Bronchial epithelial cell (primary cell): ENCODE data around the gene COX19. TPM values are rescaled to one million over a fixed set of nuclear protein-coding genes. Genes with fewer than 3 reads are reported as not detected.

Experiments
- DNase-seq: peaks from one replicate; pipeline ENCODE4 v3.0.0-alpha.2; 2010; ENCODE audit warnings: low read depth
- FAIRE-seq: peaks from 2 replicates; lab custom pipeline; 2011; peaks lifted over from hg19 to GRCh38; lab: Jason Lieb, UNC
- H3K27me3 ChIP-seq: 2 replicates; pipeline ENCODE4 v1.5.1; 2011; ENCODE audit warnings: low read length; ENCODE audit not compliant: control insufficient read depth, insufficient read depth
- H3K36me3 ChIP-seq: 2 replicates; pipeline ENCODE4 v1.5.1; 2011; ENCODE audit warnings: low read length; ENCODE audit not compliant: control insufficient read depth, insufficient read depth
- H3K4me3 ChIP-seq: 2 replicates; pipeline ENCODE4 v1.5.1; 2011; ENCODE audit warnings: mild to moderate bottlenecking, low read depth, low read length, control low read depth
- total RNA-seq: library from RNA; depleted of rRNA; stranded (reverse); fragments of >200 nt; gene quantifications from 2 replicates; pipeline ENCODE4 v1.2.1, GENCODE V29; 2014
- TF ChIP-seq, protein P1 (sequence below): IDR thresholded peaks from 2 replicates; pipeline ENCODE4 v1.5.1; 2011; ENCODE audit warnings: mild to moderate bottlenecking, moderate library complexity, low read length, control low read depth, inconsistent platforms; ENCODE audit not compliant: insufficient read depth, severe bottlenecking

The COX19 gene
- total RNA-seq, 1 donor from 2014 or later = 12.9 TPM

DNA sequence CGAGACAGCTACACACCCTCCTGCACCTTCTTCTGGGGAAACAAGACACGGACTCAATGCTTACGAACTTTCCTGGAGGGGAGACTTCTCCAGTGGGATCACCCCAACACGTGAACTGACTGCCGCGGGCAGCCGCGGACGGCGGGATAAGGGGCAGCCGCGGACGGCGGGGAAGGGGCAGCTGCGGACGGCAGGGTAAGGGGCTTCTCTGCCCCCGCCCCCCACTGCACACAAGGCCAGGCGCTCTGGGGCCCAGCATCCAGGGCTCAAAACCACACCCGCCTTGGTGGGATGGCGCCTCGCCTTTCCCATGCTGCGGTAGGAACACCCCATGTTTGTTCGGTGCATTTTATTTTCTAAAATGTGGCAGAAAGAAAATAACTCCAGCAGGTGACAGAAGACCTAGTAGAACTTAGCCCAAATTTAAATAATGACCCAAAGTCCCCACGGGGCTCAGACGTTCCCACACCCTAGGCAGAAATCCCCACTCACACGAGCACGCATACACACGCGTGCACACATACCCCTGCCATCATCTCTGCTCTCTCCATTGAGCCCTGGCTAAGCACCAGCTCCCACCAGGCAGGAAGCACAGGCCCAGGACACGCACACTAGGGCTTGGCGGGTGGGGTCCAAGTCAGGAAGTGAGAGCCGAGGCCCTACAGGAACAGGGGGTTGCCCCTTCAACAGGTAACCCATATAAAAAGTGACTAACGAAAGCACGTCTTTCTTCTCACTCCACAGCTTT, 42.4 kb upstream of the COX19 start:
- no peaks in the 10 kb centered on the region for H3K27me3 ChIP-seq
- no peak overlapping the region for H3K4me3 ChIP-seq
- DNase-seq (no peak), FAIRE-seq (no peak)
- TF ChIP-seq, protein P1, sequence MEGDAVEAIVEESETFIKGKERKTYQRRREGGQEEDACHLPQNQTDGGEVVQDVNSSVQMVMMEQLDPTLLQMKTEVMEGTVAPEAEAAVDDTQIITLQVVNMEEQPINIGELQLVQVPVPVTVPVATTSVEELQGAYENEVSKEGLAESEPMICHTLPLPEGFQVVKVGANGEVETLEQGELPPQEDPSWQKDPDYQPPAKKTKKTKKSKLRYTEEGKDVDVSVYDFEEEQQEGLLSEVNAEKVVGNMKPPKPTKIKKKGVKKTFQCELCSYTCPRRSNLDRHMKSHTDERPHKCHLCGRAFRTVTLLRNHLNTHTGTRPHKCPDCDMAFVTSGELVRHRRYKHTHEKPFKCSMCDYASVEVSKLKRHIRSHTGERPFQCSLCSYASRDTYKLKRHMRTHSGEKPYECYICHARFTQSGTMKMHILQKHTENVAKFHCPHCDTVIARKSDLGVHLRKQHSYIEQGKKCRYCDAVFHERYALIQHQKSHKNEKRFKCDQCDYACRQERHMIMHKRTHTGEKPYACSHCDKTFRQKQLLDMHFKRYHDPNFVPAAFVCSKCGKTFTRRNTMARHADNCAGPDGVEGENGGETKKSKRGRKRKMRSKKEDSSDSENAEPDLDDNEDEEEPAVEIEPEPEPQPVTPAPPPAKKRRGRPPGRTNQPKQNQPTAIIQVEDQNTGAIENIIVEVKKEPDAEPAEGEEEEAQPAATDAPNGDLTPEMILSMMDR = no peak
- H3K36me3 ChIP-seq = peaks cover 10% of the 10 kb centered on the region

DNA sequence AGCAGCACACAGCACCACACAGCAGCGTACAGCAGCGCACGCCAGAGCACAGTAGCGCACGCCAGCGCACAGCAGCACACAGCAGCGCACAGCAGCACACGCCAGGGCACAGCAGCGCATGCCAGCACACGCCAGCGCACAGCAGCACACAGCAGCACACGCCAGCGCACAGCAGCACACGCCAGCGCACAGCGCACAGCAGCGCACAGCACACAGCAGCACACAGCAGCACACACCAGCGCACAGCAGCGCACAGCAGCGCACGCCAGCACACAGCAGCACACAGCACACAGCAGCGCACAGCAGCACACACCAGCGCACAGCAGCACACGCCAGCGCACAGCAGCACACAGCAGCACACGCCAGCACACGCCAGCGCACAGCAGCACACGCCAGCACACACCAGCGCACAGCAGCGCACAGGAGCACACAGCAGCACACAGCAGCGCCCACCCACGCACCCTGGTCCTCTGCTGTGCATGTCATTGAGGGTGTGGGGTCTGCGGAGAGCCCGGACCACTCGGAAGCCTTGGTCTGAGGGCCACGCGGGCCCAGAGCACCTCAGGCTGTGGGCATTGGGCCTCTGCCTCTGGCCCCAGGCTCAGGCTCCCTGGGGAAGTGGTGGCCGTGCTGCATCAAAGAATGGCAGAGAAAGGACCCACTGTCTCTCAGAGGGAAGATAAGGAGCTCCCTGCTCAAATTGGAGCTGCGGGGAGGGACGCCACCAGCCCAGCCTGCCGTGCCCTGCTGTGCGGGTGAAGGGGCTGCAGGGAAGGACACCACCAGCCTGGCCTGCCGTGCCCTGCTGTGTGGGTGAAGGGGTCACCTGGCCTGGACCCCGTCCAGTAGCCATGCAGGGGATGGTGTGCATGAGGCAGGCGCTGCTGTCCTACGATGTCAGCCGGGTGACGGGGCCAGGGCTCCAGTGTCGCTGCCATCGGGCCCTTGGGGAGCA, 41.5 kb upstream of the COX19 start:
- TF ChIP-seq, protein P1 = no peak
- Histone ChIP-seq H3K36me3 (peaks cover 10% of the 10 kb centered on the region), H3K27me3 (no peaks in the 10 kb centered on the region), H3K4me3 (no peak overlapping the region)
- no peak for DNase-seq
- no peak for FAIRE-seq

DNA sequence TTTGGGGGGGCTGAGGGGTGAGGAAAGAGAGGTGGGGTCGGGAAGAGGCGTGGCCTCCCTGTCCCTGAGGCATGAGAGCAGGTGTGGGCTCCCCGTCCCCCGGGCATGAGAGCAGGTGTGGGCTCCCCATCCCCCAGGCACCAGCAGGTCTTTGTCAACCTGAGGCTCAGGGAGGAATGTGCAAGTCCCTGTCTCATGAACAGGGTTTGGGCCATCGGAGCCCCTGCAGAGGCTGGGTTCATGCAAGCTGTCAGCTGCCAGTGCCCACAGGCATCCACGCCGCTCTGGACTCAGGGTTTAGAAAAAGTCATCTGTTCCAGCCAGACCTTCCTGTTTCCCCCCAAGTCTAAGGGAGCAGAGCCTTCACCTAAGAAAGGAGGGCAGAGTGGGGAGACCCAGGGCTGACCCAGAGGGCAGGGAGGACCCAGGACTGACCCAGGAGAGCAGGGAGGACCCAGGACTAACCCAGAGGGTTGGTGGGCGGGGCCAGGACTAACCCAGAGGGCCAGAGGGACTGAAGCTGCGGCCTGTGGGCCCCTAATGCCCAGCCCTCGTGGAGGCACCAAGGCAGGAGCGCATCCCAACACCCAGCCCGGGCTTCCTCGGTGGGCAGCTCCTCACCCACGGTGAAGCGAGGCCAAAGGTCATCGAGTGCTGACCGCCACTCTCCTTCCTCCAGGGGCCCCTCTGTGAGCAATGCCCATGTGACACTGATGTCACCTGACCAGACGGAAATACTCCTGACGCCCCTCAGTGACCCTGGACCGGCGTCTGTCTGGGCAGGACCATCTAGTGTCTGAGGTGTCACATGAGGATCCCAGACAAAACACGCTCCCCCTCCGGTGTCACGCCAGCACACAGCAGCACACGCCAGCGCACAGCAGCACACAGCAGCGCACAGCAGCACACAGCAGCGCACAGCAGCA, 40.1 kb upstream of the COX19 start:
- TF ChIP-seq, protein P1 = no peak
- peak; percentile 72 for FAIRE-seq

DNA sequence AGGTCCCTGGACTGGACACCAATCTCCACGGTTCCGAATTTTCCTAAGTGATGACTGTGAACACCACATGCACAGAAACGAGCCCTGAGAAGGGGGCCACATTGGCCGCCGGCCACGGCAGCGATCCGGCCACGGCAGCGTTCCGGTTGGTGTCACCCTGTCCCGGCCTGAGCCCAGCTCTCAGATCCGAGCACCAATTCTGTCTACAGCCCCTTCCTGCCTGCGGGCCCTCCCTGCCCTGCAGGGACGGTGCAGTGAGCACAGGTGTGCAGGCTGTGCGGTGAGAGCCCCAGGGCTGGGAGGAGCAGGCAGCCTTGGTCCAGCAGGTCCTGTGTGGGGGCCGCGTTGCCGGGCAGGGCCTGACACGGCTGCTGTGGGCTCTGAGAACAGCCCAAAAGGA, 39.3 kb upstream of the COX19 start:
- FAIRE-seq (no peak), DNase-seq (no peak)
- TF ChIP-seq, protein P1 = no peak
- H3K27me3 ChIP-seq = no peaks in the 10 kb centered on the region
- H3K4me3 ChIP-seq = no peak overlapping the region
- peaks cover 8% of the 10 kb centered on the region for H3K36me3 ChIP-seq

More for the DNA sequence above, 40.1 kb upstream of the COX19 start:
- Histone ChIP-seq H3K36me3 (peaks cover 8% of the 10 kb centered on the region), H3K27me3 (no peaks in the 10 kb centered on the region), H3K4me3 (no peak overlapping the region)
- no peak for DNase-seq

DNA sequence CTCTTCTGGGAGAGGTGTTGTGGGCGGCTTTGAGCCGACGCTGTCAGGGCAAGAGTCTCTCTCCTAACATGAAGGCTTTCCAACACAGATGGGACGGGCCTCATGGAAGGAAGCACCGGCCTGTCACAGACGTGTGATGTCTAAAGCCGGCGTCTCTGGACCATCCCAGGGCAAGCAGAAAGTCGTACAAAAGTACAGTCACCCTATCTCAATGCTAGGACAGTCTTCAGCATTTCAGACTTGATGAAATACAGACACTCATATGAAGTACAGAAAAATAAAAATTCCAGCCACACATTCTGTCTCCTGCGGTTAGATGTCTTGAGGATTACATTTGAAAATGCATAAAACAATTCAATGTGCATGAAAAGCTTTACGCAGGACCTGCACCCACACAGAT, 38.2 kb upstream of the COX19 start:
- DNase-seq (no peak), FAIRE-seq (no peak)
- no peak overlapping the region for H3K4me3 ChIP-seq
- H3K36me3 ChIP-seq = peaks cover 7% of the 10 kb centered on the region
- no peaks in the 10 kb centered on the region for H3K27me3 ChIP-seq
- TF ChIP-seq, protein P1 = no peak
